Left forelimb (tissue), 1 donor: ENCODE data around the gene LY6G6F.

Source experiments
- DNase-seq: peaks from one replicate; pipeline ENCODE4 v3.0.0-alpha.2; 2018; ENCODE audit warnings: low spot score

LY6G6F gene

DNA sequence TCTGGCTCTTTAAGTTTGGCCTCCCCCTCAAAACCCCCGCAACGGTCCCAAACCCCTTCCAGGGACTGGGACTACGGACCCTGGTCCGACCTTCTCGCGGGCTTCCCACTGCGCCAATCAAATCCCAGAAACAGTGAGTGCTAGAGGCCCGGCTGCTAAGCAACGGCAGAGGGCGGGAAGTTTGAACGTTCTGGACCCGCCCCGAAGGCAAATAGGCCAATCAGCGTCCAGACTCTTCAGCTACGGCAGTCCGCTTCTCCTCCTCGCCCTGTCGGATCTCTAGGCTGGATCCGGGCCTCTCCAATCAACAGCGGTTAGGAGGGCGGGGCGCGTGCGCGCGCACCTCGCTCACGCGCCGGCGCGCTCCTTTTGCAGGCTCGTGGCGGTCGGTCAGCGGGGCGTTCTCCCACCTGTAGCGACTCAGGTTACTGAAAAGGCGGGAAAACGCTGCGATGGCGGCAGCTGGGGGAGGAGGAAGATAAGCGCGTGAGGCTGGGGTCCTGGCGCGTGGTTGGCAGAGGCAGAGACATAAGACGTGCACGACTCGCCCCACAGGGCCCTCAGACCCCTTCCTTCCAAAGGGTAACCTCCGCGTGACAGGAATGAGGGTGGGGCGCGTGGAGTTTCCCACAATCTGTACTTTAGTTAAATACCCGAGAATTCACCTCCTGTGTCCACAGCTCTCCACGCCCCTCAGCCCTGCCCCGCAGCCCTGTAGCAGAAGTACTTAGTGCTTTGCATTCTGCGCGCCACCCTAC lies 33.2 kb downstream of the LY6G6F start, which contains the start of gene MSH5:
Gene MSH5, plus strand, starts transcription at position 367 of the 758 bp plus-strand sequence. CDS start 462 bp downstream, outside the sequence.
- DNase-seq, result peak; percentile 99

DNA sequence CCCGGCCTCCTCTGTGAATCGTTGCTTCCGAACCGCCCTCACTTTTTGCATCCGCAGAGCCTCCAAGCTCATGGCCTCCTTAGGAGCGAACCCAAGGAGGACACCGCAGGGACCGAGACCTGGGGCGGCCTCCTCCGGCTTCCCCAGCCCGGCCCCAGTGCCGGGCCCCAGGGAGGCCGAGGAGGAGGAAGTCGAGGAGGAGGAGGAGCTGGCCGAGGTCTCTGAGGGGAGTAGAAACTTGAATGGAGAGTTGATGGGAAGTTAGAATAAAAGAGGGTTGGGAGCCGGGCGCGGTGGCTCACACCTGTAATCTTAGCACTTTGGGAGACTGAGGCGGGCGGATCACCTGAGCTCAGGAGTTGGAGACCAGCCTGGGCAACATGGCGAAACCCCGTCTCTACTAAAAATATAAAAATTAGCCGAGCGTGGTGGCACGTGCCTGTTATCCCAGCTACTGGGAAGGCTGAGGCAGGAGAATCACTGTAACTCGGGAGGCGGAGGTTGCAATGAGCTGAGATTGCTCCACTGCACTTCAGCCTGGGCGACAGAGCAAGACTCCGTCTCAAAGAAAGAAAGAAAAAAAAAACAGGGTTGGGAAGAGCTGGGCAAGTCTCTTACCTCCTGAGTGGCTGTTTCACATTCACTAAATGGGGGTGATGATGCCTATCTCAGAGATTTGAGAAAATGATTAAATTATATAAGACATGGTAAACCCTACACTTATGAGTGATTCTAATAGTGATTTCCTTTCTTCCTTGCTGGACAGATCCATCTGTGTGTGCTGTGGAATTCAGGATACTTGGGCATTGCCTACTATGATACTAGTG lies 33.9 kb downstream of the LY6G6F start:
- no peak for DNase-seq

DNA sequence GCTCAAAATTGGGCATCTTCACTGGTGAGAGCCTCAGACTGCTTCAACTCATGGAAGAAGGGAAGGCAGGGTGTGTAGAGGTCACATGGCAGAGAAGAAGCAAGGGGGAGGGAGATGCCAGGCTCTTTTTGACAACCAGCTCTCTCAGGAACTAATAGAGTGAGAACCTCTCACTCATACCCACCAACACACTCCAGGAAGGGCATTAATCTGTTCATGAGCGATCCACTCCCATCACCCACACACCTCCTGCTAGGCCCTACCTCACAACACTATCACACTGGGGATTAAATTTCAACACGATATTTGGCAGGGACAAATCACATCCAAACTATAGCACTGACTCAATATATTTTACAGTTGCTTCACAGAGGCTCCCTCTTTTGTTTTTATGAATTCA lies 35.1 kb downstream of the LY6G6F start:
- DNase-seq, result no peak

DNA sequence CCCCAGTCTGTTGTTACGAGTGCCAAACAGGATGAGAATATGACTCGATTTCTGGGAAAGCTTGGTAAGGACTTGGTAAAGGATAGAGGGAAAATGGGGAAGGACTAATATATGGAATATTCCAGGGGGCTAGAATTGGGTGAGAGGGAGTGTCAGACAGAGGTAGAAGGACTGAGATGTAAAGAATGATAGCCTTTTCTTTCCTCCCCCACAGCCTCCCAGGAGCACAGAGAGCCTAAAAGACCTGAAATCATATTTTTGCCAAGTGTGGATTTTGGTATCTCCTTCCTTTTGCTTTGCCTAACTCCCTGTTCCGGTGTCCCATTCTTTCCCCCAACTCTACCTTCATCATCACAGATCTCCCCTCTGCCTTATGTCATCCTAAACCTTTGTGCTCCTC lies 36.2 kb downstream of the LY6G6F start:
- DNase-seq, result no peak

DNA sequence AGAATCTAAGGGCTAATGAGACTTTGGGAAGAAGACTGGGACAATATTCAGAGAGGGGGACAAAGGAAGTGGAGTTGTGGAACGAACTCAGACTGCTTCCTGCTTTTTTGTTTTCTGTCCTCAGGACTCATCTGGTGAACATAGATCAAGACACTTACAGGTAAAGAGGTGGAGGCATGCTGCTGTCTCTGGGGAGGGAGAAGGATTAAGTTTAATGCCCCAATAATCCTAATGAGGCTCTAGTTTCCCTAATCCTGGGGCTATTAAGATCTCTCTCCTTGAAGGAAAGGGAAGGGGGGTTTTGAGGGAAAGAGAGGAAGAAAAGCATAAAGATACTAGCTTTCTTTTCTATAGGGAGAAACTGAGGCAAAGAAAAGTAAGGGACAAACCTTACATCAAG lies 37.8 kb downstream of the LY6G6F start:
- no peak for DNase-seq

DNA sequence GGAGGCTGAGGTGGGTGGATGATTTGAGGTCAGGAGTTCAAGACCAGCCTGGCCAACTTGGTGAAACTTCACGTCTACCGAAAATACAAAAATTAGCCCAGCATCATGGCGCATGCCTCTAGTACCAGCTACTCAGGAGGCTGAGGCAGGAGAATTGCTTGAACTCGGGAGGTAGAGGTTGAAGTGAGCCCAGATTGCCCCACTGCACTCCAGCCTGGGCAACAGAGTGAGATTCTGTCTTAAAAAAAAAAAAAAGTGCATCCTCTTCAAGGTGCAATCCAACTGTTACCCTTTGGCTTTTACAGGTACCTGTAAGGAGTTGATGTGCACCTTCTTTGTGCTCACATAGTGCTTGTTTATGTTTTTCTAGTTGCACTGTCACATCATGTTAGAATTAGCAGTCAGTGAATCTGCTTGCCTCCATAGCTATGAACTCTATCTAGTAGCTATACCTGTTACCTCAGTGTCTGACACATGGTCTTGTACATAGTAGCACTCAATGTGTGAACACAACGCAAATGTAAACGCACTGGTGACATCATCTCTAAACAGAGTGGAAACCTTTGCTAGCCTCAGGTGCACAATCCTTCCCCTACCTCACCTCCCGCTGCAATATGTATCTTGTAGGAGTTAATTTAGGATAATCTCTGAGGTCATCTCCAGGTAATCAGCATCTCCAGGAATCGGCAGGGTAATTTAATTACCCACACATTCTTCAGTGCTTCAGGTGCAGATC lies 42.8 kb downstream of the LY6G6F start:
- DNase-seq, result no peak

DNA sequence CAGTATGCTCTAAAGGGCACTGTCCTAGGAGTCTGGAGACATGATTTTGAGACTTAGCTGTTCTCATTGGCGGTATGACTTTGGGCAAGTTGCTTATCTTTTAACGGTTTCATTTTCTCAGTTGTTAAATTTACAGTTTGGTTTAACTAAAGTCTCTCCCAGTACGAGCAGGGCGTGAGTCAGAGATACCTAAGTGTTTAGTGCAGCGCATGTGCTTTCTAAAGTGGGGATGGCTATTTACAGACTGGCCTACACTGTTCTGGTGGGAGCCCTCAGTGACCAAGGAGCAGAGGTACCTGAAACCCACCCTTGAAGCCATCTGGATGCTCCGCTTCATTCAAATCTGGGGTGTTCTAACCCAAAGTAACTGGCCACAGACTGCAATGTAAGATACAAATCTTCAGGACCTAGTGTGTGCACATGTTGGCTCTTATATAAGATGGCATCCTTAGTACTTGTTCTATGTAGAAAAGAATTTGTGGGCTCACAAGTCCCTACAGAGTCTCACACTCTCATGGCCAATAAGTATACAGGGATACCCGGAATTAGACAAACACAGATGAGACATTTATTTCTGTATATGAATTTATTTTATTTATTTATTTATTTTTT lies 43.9 kb downstream of the LY6G6F start:
- DNase-seq, result no peak

DNA sequence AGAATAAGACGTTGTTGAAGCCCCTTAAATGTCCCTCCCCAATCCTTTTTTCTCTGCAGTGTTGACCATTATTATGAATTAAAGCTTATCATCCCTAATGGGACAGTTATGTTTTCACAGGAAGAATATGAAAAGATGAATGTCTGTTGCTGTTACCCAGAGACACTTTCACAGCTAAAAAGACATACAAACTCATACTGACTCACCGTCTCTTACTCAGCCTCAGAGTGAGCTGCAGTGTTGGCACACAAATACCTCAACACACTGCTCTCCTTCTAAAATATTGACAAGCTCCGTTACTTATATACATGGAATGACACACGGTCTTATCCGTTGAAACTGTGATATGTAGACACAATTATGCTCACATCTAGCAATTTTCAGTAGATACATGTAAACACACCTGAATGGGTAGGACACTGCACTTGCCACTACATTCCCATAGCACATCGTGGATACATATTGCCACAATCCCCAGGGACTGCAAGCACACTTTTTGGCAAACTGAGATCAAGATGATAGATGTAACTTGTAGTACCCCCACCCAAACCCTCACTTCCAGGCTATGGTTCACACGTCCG lies 46.2 kb downstream of the LY6G6F start:
- DNase-seq, result no peak

DNA sequence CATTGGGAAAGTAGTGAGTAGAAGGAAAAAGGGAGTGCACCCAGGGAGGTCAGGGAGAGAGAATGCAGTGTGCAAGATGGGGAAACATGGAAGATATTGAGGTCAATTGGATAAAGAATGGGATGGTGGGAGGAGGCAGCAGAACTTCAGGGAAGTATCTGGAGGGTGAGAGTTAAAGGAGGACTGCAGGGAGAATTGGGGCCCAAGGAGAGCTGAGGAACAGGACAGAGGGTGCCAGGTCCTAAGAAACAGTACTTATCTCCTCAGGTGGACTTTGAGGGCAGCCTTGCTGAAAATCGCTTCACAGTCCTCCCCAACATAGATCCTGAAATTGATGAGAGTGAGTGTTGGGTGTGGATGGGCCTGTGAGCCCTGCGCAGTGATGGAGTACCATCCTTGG lies 51.6 kb downstream of the LY6G6F start:
- no peak for DNase-seq
